HK-2 (cell line): Measurements from ENCODE around the gene PARS2.

Experiments
- DNase-seq: peaks from one replicate; pipeline ENCODE4 v3.0.0-alpha.2; 2018; ENCODE audit not compliant: unreplicated experiment

Gene PARS2

DNA sequence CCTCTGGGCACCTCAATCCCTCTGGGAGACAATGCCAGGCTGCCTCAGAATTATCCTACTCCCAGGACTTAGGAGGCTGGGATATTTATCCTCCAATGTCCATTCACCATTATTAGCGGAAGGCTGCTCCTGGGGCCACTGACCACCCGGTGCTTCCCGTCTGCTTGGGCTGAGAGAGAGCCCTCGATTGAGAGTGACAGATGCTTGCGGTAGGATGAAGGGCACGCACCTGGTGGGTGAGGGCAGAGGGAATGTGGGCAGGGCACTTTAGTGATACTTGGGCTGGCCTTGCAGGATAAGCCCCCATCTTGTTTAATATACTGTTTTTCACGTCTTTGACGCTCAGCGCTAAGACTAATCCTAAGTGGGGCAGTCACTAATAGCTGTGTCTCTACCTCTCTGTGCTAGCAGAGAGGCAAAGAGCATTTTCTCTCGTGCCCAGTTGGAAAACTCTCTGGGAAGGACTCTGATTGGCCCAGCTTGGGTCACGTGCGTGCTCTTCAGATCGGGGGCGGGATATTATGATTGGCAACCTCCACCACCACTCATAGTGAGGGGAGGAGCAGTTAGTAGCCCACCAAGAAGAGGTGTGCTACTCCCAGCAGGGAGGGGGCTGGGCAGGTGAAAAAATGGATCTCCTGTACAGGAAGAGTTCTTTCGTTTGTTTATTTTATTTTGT is 10.6 kb upstream of the PARS2 start:
- DNase-seq = no peak

DNA sequence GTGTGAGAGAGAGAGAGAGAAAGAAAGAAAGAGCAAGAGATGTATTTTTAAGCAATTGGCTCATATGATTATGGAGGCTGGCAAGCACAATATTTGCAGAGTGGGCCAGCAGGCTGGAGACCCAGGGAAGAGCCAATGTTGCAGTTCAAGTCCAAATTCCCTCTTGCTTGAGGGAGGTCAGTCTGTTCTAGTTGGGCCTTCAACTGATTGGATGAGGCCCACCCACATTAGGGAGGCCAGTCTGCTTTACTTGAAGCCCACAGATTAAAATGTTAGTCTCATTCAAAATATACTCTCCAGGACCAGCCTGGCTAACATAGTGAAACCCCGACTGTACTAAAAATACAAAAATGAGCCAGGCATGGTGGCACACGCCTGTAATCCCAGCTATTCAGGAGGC is 8.6 kb upstream of the PARS2 start:
- no peak for DNase-seq

DNA sequence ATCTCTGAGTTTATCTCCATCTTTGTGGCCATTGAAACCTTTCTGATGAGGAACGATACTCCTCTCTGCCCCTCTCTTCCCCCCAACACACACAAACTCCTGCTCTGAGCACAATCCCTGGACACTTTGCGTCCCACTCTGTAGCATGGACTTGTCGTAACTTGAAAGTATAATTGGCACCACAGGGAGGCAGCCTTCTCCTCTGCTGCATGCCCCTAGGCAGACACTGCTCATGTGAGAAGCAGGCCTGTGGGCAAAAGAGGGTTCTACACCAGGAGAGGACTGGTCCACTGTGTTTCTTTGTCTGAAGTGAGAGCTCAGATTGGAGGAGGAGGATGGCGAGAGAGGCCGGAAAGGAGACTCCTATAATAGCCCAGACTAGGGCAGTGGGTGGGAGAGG is 3.8 kb upstream of the PARS2 start:
- DNase-seq = no peak

DNA sequence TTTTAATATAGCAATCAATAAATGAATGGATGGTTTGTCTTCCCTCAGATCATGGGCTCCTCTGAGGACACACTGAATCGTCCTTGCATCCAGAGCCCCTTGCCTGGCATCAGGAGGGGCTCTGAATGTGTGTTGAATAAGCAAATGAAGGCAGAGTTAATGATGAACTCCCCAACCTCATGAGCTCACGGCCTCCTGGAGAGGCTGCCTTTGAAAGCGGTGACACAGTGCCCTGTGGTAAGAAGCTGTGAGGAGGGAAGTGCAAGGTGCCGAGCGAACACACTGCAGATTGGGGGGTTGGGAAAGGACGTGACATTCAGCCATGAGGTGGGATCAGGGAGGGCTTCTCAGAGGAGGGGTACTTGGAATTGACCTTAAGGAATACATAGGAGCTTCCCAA is 3.2 kb upstream of the PARS2 start:
- peak; percentile 41 for DNase-seq

DNA sequence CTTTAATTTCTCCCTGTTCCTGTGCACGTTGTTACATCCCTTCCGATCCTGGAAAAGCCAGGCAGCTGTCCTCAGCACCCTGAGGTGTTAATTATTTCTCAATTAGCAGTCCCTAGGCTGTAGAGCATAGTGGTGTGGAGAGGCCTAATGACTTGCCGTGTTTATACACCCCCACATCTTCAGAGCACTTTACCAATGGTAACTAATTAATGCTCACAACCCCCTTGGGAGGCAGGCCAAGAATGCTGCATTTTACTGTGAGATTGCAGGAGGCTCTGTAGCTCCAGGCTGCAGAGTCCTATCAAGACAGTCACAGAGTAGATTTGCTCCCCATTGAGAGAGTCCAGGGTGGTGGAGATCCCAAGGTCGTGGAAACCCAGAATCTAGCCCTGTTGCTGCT is 2.4 kb upstream of the PARS2 start:
- DNase-seq = no peak

DNA sequence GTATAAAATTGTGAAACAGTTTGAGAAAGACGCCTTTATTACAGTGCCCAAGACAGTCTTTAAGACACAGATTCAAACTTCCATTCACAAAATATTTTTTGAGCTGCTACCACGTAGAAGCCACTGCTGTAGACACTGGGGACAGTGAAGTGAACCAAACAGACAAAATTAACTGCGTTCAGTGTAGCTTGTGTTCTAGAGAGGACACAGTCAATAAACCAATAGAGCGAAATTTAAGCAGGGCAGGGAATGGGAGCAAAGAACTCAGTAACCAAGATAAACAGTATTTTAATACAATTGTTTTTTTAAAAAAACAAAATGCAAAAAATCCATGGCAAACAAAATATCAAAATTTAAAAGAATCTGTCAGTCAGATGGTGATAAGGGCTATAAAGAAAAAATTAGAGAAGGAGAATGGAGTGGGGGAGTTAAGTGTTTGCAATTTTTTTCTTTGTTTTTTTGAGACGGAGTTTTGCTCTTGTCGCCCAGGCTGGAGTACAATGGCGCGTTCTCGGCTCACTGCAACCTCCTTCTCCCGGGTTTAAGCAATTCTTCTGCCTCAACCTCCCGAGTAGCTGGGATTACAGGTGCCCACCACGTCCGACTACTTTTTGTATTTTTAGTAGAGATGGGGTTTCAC is 719 bp upstream of the PARS2 start:
- no peak for DNase-seq

DNA sequence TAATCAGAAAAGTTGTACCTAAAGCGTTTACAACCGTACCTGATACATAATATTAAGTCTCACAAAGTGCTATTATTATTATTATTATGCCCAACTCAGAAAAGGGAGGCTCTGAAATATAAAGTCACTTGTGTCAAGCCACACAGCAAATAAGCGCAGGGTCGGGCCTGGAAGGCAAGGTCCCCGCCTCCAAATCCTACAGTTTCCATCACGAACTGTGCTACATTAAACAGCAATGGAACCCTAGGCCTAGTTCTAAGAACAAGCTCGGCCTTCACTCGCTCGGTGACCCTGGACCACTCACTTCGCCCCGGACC is 549 bp downstream of the PARS2 start:
- DNase-seq = no peak

DNA sequence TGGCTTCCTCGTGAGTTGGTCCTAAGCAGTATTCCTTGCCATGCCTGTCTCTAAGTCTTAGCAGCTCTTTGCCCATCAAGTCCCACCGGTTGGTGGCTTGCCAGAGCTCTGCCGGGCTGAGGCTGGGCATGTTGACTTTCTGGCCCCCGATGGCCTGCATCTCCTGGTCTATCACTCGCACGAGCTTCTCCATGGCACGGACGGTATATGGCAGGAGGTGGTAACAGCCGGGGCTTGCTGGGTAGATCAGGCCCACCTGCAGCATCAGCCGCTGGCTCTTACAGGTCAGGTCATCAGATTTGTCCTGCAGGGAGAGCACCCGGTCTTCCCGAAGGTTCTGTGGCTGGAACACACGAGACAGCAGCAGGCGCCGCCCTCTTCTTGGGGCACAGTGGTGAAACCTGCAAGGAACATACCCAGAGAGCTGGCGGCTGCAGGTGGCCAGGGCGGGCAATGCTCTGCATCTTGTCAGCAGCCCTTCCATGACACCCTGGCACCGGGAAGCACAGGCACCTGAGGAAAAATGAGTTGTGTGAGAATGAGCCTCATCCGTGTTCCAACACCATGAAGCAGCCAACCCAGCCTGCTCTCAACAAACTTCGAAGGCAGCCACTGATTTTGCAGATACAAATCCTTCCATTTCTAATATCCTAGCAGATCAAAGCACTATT is 5.5 kb downstream of the PARS2 start:
- no peak for DNase-seq

DNA sequence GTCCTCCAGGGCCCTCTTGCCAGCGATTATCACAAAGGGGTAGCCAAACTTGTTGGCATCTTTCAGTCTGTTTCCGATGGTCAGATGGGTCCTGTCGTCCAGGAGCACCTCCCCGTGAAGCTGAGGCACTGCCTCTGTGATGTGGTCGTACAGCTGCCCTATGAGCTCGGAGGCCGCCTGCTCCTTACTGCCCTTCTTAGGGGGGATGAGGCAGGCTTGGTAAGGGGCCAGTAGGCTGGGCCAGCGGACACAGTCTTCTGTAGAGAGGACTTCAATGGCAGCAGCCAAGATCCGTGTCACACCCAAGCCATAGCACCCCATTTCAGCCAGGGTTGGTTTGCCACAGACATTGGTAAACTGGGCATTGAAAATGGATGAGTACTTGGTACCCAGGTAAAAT is 6.5 kb downstream of the PARS2 start:
- DNase-seq = no peak

DNA sequence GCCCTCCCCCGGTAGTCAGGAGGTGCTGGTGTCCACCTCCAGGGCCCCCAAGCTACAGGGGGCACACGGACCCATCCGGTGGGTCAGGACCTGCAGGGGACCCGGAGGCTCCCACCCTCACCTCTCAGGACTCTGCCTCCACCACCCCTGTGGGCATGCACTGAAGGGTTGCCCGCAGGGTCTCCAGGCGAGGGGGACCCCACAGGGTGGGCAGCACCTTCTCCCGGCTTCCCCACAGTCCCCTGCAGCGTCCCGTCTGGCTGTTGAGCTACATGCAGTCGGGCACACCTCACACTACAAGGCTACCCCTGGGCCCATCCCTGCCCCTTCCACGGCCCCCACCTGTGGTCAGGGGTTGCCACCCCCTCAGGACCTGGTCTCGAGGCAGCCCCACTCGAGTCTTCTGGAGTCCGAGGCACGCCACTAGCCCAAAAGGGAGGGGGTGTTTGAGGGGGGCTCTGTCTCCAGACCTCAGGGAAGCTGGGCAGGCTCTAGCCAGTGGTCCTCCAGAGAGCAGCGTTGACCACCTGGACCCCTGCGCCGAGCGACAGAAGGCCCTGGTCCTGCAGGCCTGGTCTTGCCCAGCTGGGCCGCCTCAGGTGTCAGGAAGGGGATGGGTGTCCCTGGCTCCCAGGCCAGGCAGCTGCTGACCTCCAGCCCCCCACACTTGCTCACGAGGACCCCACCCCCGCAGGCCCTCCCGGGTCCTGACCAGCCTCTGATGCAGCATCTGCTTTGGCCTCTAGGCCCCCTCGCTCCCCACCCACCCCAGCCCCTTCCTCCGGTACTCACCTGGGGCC is 9.6 kb downstream of the PARS2 start:
- DNase-seq = no peak

DNA sequence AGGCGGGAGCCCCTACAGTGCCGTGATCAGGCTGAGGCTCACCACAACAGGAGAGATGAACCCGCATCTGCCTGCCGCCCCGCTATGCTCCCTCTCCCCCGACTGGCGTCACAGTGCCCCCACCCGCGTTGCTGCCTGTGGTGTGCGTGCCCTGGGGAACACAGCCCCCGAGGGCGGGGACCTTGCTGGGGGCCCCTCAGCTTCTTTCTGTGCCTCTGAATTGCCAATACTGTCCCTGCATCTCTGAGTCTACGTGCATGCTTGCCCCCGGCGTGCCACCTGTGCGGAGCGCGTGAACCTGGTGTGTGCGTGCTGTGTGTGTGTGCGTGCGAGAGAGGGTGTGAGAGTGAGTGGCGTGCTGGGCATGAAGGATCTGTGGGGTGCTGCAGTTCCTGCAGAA is 10.3 kb downstream of the PARS2 start:
- no peak for DNase-seq

DNA sequence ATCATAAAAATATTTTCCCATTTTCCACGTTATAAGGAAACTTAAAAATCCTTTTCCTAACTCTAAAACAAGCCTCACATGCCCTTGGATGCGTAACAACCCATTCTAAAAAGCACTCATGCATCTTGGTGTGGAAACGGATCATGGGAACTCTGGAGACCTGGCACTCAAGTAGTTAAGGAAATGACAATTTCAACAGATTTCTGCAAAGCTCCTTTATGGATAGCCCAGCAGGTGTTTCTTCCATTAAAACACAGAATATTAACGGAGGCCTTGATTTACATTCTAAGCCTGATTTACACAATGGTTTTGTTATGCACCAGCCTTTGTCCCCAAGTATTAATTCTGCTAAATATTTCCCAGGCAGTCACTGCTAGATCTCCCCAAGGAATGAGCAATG is 12.9 kb downstream of the PARS2 start:
- DNase-seq = no peak

DNA sequence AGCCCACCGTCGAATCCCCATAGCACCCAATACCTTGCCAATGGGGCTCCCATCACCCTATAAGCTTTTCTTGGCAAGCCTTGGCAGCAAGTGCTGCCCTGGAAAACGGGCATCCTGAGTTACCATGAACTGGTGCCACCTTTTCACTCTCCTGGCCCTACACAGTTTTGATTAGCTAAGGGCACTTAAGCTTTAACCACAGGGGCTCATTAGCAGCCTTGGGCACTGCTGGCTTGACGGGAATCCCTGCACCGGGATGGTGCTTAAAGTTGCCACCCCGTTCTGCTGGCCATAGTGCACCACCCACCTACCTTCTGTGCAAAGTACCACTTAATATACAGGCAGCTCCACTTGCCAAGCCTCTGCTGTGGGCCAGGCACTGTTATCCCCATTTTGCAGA is 13.7 kb downstream of the PARS2 start:
- no peak for DNase-seq

DNA sequence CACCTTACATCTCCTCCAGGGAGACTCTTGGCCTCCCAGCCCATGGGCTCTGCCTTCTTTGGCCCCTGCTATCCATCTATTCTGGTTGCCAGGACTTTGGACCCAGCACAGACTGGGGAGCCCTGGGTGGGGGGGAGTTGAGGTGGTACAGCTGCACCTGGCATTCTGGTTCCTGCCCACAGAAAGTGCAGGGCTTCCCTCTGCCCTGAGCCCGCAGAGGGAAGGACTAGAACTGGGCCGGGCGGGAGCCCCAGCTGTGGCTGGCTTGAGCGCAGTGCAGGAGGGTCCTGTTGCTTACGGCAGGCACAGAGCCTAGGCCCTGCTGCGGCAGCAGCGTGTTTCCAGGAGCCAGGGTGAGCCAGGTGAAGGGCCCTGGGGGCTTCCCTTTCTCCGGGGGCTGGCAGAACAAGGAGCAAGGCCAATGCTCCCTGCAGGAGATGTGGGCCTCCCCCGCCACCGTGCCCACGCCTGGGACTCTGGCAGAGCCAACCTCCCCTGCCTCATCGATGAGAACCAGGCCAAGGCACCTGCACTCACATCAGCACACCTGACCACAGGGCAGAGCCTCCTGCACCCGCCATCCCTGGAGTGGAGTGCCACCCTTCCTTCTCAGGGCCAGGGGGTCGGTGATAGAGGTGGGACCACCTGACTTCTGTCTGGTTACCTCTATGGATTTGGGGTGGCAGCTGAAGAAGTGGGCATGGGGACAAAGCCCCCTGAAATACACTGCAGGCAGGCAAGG is 16.1 kb downstream of the PARS2 start:
- no peak for DNase-seq

DNA sequence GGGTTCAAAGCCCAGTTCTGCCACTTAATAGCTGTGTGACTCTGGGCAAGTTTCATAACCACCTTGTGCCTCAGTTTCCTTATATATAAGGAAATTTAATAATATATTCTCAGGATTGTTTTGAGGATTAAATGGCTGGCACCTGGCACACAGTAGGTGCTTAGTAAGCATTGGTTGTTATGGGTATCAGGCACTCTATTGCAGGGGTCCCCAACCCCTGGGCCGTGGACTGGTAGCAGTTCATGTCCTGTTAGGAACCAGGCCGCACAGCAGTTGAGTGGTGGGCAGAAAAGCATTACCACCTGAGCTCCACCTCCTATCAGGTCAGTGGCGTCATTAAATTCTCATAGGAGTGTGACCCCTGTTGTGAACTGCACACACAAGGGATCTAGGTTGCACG is 18.5 kb downstream of the PARS2 start:
- no peak for DNase-seq

DNA sequence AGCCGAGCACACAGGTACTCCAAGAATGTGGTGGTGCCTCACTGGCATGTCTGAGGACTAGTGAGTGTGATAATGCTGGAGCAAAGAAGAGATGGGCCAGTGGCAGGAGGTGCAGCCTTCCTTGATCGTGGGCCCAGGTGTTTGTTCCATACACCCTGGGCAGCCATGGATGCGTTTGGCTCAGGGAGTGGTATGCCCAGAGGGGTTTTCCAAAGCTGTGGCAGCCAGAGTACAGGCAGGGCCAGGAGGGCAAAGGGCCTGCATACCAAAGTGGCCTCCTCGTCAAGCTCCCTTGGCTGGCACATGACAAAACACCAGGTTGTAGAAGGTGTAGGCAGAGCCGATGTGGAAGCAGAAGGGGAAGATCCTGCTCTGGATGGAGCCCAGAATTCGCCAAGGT is 19.0 kb downstream of the PARS2 start:
- DNase-seq = no peak

DNA sequence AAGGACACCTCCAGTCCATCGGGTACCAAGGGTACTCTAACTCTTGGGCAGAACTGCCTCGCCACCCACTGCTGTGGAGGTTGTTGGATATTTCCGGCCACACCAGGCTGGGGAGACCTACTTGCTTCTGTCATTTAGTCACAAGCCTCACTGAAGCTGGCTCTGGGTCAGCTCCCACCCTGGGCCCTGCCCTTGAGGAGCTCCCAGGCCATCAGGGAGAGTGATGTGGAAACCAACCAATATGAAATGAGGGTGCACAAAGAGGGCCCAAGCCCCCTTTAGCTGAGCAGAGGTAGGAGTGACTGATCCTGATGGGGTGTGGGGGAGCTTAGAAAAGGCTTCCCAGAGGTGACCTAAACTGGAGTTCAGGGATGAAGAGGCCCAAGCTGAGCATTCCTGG is 19.6 kb downstream of the PARS2 start:
- DNase-seq = no peak

DNA sequence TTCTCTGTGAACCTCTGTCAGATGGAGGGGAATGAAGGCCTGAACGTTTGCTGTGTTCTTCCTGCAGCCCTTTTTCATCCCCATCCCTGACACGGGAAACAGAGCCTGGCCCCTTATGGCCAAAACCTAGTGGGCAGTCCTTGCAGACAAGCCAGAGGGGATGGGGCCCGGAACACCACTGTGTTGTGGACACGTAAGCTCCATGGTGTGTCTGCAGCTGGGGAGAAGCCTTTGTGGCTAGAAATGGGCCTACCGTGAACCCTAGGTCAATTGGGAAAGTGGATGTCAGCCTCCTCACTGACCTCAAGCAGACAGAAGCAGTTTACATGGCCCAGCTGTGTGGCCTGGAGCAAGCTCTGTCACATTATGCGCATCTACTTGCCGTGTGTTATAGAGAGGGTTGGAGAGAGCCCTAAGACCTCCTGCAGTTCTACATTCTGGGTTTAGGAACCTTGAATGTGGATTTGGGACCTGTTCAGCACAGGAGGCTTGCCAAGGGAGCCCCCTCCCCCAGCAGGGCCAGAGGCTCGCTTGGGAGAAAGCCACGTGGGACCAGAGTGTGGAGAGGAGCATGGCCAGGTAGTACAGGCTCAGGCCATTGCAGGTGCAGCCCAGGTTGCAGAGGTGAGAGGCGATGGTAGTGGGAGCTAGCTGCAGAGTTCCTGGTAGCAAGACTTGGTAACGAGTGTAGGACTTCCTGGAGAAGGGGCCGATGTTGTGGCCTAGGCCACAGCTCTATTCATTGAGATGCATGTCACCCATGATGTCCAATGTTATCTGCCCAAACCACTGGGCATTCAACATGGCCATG is 20.7 kb downstream of the PARS2 start:
- DNase-seq = no peak

DNA sequence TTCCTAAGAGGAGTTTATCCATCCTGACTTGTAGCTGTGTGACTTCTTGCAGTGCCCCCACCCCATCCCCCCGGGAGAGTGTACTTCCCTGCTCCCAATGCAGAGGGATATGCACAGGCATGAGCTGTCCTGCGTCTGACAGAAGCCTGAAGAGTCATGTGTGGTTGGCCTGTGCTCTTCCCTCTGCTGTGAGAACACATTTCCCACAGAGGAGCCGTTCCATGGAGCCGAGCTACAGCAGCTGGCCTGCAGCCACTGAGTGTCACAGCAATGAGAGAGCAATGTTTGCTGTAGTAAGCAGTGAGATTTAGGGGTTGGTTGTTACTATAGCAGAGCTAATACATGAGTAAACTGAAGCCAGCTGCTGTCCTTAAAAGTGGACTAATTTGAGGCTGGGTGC is 22.0 kb downstream of the PARS2 start:
- no peak for DNase-seq

DNA sequence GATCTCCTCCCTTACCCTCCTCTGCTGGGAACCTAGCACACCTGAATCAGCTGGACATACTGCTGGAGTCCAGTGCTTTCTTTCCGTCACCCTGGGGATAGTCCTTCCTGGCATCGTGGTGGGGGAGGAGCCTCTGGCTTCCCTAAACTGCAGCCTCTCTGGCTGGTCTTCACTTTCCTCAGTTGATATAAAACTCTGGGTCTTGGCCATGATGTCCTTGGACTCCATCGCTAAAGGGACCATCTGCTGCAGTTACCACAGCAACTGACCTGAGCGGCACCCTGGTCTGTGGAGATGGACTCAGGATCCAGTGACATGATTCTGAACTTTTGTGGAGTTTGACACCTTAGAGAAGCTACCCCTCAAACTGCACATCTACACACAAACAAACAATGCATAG is 22.8 kb downstream of the PARS2 start:
- no peak for DNase-seq

DNA sequence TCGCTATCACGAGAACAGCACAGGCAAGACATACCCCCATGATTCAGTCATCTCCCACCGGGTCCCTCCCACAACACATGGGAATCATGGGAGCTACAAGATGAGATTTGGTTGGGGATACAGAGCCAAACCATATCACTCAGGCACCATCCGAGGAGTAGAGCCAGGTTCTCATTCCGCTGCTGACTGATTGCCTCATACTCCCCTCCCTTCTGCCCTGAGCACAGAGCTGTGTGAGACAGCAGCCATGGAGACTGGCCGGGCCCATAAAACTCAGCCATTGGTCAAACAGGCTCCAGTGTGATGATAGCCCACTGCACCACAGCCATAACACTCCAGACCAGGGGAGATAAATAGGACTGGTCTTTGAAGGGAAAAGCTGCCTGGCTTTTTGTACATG is 26.1 kb downstream of the PARS2 start:
- no peak for DNase-seq
